ENCODE results near the gene BBOX1.
"Not testable (repeated sequence)": the region's sequence is repeated elsewhere in the genome, so short reads cannot be mapped to it uniquely, and the experiment has no call there.

The BBOX1 gene, protein sequence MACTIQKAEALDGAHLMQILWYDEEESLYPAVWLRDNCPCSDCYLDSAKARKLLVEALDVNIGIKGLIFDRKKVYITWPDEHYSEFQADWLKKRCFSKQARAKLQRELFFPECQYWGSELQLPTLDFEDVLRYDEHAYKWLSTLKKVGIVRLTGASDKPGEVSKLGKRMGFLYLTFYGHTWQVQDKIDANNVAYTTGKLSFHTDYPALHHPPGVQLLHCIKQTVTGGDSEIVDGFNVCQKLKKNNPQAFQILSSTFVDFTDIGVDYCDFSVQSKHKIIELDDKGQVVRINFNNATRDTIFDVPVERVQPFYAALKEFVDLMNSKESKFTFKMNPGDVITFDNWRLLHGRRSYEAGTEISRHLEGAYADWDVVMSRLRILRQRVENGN

DNA sequence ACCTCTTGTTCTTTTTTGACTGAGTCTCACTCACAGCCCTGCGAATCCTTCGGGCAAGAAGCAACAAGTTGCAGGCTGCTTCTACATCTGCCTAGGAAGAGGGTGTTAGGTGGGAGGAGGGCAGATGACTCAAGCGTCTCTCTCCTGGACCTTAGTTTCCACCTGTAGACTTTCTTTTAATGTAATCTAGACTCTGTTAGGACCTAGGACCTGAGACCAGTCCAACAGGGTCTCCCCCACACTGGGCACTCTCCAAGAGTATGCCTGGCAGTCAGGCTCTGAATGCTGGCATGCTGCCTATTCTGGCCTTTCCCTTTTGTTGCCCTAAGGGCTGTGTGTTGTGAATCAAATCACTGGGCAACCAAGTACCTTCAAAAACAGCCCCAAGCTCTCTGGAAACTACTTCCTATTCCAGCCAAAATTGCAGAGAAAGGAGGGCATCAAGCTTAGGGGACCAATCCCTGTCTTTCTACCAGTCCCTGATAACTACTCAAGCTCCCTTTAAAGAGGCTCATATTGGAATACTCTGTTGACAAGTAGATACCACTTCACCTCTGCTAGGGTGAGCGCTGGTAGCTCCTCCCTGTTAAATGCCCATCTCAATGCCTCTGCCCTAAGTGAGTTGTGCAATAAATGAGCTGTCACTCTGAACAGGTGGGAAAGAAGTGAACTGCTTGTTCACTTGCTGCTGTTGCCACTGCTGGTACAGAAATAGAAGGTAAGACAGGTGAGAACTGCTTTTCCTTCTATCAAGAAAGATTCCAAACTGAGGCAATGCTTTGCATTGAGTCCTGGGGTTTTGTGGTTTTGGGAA lies at the start of gene BBOX1:
Gene BBOX1 (plus strand): TSS at position 514 of the 814 bp plus-strand sequence. CDS start 14,616 bp downstream, outside the sequence.
- no peak for DNase-seq (ENCODE audit: low spot score)

DNA sequence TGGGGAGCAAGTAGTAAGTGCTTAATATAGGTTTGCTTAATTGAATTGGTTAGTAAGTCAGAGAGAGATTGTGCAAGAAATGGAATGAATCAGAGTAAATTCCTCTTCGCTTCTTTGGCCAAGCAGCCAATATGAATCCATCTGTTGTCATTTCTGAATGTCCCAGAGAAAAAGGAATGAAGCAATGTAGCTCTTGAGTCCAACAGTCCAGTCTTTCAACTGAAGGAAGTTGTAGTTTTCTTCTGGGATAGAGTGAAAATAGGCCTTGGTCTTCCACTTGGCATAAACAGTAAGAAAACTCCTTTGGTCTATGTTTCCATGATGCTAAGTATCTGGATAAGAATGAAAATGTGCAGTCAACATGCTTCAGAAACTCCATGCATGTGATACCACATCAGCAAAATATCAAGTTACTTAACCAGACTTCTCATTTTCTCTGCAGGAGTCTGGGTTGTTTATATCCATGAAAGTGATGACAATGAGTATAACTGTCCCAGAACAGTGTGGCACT lies 48.5 kb upstream of the BBOX1 start:
- DNase-seq (ENCODE audit: low spot score) = no peak

DNA sequence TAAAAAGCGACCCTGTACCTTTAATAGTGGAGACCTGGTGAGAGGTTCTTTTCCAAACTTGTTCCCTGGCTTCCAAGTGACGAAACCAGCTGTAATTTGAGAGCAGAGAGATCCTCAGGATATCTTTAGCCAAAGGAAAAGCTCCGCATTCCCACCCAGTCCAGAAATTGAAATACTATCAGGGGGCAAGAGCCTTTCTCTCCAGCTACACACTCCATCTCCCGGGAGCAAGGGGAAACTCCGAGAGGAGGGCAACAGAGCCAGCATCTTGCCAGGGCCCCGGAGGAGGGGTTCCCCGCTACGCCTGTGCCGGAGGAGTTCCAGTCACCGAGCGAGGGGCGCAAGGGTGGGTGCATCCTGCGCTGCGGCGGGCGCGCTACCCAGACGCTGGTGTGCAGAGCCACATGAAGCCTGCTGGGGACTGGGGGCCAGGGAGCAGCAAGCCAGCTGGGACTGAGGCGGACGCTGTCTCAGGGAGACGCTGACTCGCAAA lies 46.6 kb upstream of the BBOX1 start, which contains the start of gene FIBIN:
Gene FIBIN (plus strand): TSS at position 148 of the 493 bp plus-strand sequence. CDS start 415 bp downstream, outside the sequence.
- peak; percentile 66 for DNase-seq (ENCODE audit: low spot score)

DNA sequence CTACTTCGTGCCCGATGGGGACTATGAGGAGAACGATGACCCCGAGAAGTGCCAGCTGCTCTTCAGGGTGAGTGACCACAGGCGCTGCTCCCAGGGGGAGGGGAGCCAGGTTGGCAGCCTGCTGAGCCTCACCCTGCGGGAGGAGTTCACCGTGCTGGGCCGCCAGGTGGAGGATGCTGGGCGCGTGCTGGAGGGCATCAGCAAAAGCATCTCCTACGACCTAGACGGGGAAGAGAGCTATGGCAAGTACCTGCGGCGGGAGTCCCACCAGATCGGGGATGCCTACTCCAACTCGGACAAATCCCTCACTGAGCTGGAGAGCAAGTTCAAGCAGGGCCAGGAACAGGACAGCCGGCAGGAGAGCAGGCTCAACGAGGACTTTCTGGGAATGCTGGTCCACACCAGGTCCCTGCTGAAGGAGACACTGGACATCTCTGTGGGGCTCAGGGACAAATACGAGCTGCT lies 46.0 kb upstream of the BBOX1 start:
- DNase-seq (ENCODE audit: low spot score) = peak; percentile 49

DNA sequence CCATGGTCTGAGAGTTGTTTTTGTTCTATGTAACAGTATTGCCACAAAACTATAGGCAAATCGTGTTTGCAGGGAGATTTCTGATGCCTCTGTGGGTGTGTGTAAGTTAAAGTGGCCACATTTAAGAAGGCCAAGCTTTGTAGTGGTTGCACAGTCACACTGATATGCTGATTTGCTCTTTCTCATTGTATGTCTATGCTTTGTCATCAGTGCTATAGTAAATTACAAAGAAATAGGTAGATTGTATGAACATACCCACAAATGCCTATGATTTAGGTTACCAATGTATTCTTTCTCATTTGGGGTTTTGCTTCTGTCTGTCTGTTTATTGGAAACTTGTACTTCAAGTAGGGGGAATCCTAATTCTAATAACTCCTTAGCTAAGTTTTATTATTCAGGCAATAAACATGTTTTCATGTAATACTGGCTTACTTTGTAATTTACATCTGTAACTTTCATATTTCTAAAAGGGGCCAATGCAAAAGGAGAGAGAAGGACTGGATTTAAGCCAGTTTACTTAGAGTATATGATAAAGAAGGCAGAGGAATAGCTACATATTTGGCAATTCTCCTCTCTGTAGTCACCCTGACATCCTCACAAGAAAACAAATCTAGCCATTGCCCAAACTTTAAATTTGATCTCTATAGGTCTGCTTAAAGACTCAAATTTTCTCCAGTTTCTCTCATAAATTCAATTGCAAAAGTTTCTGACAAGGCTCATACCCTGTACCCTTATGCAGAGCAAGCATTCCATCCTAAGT lies 44.7 kb upstream of the BBOX1 start:
- DNase-seq (ENCODE audit: low spot score) = no peak

DNA sequence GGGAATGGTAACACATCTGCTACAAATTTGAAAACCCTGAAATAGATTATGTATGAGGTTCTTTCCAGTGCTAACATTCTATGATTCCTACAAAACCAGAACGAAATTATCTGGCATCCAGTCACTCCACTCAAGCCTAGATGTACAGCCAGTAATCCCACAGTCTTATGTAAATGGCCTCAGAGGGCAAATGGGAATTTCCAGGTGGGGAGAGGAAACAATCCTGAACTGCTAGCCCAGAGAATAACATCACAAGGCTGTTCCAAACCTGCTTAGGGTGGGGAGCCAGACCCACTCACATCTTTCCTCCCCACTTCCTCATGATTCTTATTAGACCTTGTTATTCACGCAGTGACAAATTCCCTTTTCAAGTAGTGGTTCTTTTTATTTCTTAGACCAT lies 43.2 kb upstream of the BBOX1 start:
- DNase-seq (ENCODE audit: low spot score) = no peak

DNA sequence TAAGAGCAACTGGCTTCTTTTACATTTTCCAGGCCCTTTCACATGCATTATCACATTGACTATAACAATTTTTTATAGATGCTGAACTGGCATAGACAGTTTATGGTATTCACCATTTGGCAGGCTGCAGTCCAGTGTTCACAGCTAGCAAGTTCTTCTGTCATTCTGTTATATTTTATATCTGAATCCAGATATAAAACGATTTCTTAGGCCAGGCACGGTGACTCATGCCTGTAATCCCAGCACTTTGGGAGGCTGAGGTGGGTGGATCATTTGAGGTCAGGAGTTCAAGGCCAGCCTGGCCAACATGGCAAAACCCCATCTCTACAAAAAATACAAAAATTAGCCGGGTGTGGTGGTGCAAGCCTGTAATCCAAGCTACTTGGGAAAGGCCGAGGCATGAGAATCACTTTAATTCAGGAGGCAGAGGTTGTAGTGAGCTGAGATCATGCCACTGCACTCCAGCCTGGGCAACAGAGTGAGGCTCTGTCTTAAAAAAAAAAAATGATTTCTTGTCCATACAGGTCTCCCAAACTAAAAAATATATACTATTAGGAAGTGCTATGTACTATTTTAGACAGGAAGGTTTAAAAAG lies 39.4 kb upstream of the BBOX1 start:
- DNase-seq (ENCODE audit: low spot score) = not testable (repeated sequence)

DNA sequence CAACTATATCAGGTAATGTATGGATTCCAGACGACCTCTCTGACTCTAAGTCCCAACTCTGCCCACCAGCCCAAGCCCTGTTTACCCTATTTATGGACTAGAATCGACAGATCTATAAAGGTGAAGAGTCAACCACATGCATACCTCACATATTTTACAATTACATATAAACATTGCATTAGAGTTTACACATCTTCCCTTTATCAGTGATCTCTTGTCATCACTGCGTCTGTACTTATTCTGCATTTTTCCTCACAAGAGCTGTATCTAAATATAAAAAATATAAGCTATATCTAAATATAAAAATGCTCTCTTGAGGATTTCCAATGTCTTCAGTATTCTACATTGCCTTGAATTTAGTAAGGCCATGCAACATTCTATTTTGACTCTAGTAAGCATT lies 38.2 kb upstream of the BBOX1 start:
- no peak for DNase-seq (ENCODE audit: low spot score)

DNA sequence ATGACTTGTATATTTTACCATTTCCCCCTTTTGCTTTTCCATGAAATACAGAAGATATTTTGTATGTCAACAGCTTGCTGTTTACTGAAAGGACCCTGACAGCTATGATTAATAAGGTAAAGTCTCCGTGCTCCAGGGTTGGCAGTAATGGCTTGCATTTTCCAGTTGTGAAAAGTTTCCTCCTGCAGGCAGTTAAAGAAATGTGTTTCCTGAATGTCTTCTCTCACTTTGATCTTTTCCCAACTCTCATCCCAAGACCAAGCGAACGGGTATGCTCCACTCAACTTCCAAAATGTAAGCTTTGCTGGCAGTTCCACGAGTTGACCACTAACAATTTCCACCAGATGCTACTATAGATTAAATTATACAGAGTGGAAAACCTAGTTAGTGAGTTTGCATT lies 37.8 kb upstream of the BBOX1 start:
- no peak for DNase-seq (ENCODE audit: low spot score)

DNA sequence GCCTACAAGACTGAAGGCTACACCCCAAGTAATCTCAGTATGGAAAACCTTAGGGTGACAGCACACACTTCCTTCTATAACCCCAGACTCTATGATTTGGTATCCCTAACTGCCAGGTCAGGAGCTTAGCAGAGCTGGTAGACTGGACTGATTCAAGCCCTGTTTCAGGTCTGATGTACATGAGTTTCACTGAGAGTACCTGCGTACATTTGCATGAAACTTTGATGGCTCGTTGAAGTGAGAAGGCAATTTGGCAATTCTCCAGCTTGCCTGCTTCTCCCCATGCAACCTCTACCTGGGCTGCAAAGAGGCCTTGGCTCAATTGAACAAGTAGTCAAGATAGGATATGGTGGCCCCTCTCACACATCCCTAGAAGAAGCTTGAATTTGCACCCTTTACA lies 36.5 kb upstream of the BBOX1 start:
- no peak for DNase-seq (ENCODE audit: low spot score)

DNA sequence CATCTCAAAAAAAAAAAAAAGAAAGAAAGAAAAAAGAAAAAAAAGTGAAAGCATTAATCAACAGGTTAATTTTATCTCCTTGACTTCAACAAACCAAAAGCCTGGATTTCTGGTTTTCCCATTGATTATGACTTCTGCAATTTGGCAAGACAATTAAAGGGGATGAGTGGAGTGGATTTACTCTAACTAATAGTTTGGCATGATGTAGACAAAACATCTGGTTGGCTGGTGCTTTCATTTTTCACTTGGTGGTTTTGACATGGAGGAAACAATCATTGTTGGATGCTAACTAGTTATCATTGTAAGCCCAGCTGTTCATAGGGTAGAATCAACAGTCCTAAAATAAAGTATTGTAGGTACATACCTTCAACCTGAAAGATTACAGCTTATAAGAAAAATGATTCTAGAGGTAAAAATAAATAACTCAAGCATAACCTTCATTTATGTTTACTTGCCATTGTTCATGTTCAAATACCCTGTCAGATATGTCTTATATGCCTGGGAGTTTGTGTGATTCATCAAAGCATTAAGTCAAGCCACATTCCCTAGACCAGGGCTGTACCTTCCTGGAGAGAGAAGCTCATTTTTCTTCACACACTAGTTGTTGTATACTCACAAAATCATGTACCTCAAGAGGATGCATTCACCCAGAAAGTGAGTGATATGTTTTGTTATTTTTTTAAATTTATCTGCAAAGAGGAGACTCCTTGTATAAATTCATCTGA lies 31.6 kb upstream of the BBOX1 start:
- no peak for DNase-seq (ENCODE audit: low spot score)

DNA sequence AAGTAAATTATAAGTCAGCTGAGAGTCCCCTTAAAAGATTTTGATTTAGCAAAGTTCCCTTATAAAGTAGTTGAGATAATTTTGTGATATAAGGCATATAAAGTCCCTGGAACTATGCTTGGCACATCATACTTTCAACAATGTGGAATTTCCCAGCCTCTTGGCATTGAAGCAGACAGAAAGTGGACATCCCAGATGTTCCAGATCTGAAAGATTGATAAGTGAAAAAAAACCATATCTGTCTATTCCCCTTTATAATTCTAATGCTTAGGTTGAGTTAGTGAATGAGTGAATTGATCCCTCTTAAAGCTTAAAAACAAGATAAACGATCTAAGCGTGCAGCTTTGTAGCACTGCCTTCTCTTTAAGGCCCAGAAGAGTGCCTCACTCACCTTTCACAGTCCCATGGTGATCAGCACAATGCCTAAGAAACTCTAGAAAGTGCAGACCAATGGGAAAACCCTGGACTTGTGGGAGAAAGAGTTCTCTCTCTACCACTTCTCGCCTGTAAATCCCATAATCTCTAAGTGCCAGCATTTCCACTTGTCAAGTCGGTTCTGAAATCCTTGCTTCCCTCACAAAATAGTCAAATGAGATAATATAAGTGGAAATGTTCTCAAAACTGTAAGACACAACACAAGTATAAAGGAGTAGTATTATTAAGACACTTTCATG lies 28.9 kb upstream of the BBOX1 start:
- no peak for DNase-seq (ENCODE audit: low spot score)

DNA sequence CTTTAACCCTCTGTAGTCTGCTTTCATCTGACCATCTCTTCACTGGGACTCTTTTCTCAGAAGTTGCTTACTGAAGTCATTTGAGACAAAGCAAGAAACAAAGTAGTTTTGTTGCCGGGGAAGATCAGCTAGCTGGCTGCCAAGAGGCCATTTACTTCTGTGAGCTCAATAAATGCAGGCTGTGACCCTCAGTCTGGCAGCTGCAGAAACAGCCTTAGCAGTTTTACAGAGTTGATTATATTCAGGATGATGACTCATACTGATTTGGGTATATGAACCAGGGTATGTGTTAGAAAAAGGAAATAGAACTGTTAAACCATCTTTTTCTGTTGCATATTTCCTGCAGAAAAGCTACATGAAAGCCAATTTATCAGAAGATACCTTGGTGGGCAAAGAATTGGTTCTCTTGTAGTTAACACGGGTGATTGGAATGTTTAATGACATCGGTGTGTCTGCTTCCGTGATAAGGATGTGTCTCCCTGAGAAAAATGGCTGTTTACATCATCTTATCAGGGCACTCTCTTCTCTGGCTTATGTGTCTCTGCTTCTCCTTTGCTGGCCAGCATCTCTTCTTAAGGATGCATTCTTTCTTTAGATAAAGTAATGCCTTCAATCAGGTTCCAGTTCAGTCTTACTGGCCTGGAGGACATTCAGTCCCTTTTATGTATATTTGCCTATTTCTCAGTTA lies 28.2 kb upstream of the BBOX1 start:
- DNase-seq (ENCODE audit: low spot score) = no peak

DNA sequence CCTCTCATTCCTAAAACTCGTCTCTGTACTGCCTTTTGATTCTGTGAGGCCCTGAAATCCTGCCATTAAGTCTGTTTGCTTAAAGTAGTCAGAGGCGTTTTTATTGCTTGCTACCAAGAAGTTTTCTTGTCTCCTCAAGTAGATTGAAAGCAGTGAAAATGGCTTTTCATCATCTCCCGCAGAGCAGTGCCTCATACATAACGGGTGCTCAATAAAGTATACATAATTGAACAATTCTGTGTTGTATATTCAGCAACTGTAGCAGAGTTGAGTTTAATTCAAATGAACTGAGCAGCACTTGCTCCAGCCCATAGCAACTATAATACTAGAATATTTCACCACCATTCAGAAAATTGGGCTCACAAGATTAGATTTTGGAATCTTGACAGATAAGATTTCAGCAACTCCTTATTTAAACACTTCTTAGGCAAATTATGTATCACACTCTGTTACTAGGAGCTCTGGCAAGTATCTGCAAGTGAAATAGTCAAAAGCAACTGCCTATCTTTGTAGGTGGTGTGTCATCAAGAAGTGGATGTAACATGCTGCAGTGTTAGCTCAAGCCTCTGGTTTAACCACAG lies 26.7 kb upstream of the BBOX1 start:
- no peak for DNase-seq (ENCODE audit: low spot score)

DNA sequence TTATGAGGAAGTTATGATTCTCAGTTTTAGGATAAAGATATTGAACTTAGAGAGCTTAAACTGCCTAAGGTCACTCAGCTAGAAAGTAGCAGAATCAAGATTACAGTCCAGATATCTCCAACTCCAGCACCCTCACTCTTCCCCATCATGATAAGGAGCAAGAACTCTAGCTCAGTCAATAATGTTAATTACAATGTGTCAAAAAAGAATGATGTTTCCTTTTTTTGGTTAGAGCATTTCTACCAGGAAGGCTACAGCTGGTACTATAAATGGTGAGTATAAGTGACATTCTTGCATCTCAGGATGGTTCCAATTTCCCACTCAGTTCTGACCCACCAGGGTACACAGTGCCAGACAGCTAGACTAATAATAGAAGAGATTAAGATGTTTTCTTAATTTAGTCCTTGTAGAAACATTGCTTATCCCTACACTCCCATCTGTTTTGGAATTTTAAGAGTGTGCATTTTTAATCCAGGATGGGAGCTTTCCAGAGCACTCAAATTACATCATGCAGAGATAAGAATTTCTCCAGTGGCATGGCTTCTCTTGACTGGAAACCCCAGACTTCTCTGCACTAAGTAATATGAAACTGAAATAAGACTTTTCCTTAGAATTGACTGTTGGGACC lies 21.6 kb upstream of the BBOX1 start:
- no peak for DNase-seq (ENCODE audit: low spot score)

DNA sequence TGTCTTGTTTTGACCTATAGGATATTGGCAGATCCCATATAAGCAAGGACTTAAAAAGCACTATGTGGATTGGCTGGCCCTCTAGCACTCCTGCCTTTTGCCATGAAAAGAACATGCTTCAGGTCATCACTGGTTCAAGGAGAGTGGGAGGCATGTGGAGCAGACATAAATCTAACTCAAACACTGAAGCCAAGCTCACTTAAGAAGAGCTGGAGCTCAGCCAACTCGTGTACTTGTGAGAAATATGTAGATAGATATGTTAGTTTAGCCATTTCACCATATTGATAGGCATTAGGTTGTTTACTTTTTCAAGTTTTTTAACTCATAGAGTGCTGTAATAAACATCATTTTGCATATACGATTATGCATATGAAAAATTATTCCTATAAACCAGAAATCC lies 19.9 kb upstream of the BBOX1 start:
- DNase-seq (ENCODE audit: low spot score) = no peak

DNA sequence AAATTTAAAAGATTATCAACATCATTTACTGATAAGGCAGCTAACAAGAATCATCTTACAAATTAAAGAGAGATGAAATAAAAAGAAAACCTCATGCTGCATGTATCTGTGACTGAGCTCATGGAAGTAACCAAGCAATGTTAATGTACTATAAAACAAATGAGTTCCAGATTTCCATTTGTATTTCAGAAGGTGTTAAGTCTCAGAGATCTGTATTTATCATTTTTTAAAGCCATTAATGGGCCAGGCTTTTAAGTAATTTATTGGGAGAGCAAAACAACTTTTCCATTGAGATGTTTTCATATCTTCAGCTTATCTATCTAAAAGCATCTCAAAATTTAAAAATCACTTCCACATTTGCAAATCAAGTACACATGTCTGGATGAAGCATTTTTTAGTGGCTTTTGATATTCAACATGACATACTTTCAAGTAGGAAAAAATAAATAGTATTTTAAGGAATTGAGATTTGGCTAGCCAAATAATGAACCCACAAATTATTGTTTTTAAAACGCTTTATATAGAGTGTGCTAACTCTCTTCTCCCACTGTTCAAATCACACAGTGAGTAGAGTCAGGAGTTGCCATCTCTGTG lies 17.9 kb upstream of the BBOX1 start:
- DNase-seq (ENCODE audit: low spot score) = no peak

DNA sequence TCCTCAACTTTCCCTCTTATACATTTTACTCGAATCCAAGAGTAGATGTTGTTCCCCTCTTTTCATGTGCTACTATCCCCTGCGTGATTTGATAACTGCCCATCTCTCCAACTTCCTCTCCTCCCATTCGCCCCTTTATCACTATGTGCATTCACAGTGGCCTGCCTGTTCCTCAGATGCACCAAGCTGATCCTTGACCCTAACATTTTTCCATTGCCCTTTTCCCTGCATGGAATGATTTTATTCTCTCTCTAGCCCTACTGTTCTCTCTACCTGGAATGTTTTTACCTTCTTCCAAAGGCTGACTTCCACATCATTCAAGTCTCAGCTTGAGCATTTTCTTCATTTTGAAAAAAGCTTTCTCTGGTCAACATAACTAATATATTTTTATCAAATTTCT lies 15.8 kb upstream of the BBOX1 start:
- no peak for DNase-seq (ENCODE audit: low spot score)

All from ecto neural progenitor cell (in vitro differentiated cells).